HUDEP-2 (cell line): Measurements from ENCODE around the gene PPP1R13L.
A peak's percentile ranks its signal among the peaks of the same experiment; 100 is the strongest.

Source experiments
- DNase-seq, 76 experiments: peaks; one replicate each; lab custom pipeline; 2025; ENCODE audit not compliant: unreplicated experiment in 76 of 76; lab: John Stamatoyannopoulos, UW

PPP1R13L gene

GRCh38 chr19:45404557-45405434 is at the start of gene PPP1R13L:
Gene PPP1R13L (minus strand): TSS chr19:45405069. CDS start chr19:45398318, 6,751 bp downstream.
- DNase-seq = peak in 34 of 76 experiments; percentile 40 to 81 (median 62)

GRCh38 chr19:45451850-45452387 is 47.0 kb upstream of the PPP1R13L start:
- DNase-seq = no peak

GRCh38 chr19:45451131-45451849 is 46.4 kb upstream of the PPP1R13L start:
- DNase-seq = peak in 2 of 76 experiments; percentile 9 to 26

GRCh38 chr19:45450012-45450333 is 45.1 kb upstream of the PPP1R13L start:
- peak in 13 of 76 experiments; percentile 32 to 79 (median 62) for DNase-seq

- no peak for DNase-seq
These were observed 44.0 kb upstream of the PPP1R13L start for GRCh38 chr19:45448887-45449299.

- no peak for DNase-seq
These were observed 43.5 kb upstream of the PPP1R13L start for GRCh38 chr19:45448425-45448756.

GRCh38 chr19:45446944-45447343 is 42.1 kb upstream of the PPP1R13L start:
- no peak for DNase-seq

GRCh38 chr19:45446295-45446694 is 41.4 kb upstream of the PPP1R13L start:
- DNase-seq = peak in 21 of 76 experiments; percentile 3 to 60 (median 32)

GRCh38 chr19:45445139-45445538 is 40.3 kb upstream of the PPP1R13L start:
- DNase-seq = no peak

GRCh38 chr19:45444318-45445041 is 39.6 kb upstream of the PPP1R13L start:
- DNase-seq = peak in 69 of 76 experiments; percentile 25 to 90 (median 70)

- DNase-seq = peak in 45 of 76 experiments; percentile 18 to 77 (median 43)
These were observed 38.8 kb upstream of the PPP1R13L start for GRCh38 chr19:45443462-45444317.

- DNase-seq = peak in 66 of 76 experiments; percentile 20 to 84 (median 46)
These were observed 38.1 kb upstream of the PPP1R13L start for GRCh38 chr19:45442778-45443461.

- DNase-seq = no peak
These were observed 37.5 kb upstream of the PPP1R13L start for GRCh38 chr19:45442408-45442777.

GRCh38 chr19:45440873-45441654 is 36.2 kb upstream of the PPP1R13L start:
- DNase-seq = peak in 4 of 76 experiments; percentile 13 to 33 (median 17)

- peak in 1 of 76 experiments; percentile 33 for DNase-seq
These were observed 35.4 kb upstream of the PPP1R13L start for GRCh38 chr19:45440259-45440638.

GRCh38 chr19:45439569-45440258 is 34.8 kb upstream of the PPP1R13L start:
- peak in 72 of 76 experiments; percentile 35 to 95 (median 81) for DNase-seq

- DNase-seq = no peak
These were observed 34.3 kb upstream of the PPP1R13L start for GRCh38 chr19:45439190-45439568.

- no peak for DNase-seq
These were observed 32.5 kb upstream of the PPP1R13L start for GRCh38 chr19:45437328-45437727.
